Kidney epithelial cell (primary cell): ENCODE data around the gene MYCN. TPM values are rescaled to one million over a fixed set of nuclear protein-coding genes. Genes with fewer than 3 reads are reported as not detected.

Source experiments
- DNase-seq: peaks from one replicate; pipeline ENCODE4 v3.0.0-alpha.2; 2010; ENCODE audit warnings: low read depth
- H3K27me3 ChIP-seq: 2 replicates; pipeline ENCODE4 v1.6.0; 2011; ENCODE audit warnings: low read length; ENCODE audit not compliant: control insufficient read depth, insufficient read depth
- H3K36me3 ChIP-seq: 2 replicates; pipeline ENCODE4 v1.5.1; 2011; ENCODE audit warnings: low read length; ENCODE audit not compliant: control insufficient read depth, insufficient read depth
- H3K4me3 ChIP-seq: 2 replicates; pipeline ENCODE4 v1.5.1; 2011; ENCODE audit warnings: low read depth, mild to moderate bottlenecking, control low read depth, low read length
- CTCF ChIP-seq: IDR thresholded peaks from 2 replicates; pipeline ENCODE4 v1.5.1; 2011; ENCODE audit warnings: mild to moderate bottlenecking, moderate library complexity, low read length, control low read depth, inconsistent platforms; ENCODE audit not compliant: insufficient read depth, poor library complexity, severe bottlenecking
- total RNA-seq: library from RNA; depleted of rRNA; stranded (reverse); fragments of >200 nt; gene quantifications from 2 replicates; pipeline ENCODE4 v1.2.3, GENCODE V29; 2015

MYCN gene
- total RNA-seq, 1 donor from 2014 or later = 0.54 TPM

GRCh38 chr2:15969214-15969613 lies 28.9 kb downstream of the MYCN start:
- no peak for DNase-seq
- Histone ChIP-seq H3K27me3 (no peaks in the 10 kb centered on the region), H3K36me3 (no peaks in the 10 kb centered on the region), H3K4me3 (no peak overlapping the region)
- no peak for TF ChIP-seq CTCF

- Histone ChIP-seq H3K4me3 (no peak overlapping the region), H3K36me3 (no peaks in the 10 kb centered on the region), H3K27me3 (no peaks in the 10 kb centered on the region)
- no peak for TF ChIP-seq CTCF
- no peak for DNase-seq
These were observed 30.4 kb downstream of the MYCN start for GRCh38 chr2:15970701-15971100.

- no peak for TF ChIP-seq CTCF
- no peaks in the 10 kb centered on the region for H3K27me3 ChIP-seq
- no peak overlapping the region for H3K4me3 ChIP-seq
- DNase-seq = no peak
- no peaks in the 10 kb centered on the region for H3K36me3 ChIP-seq
These were observed 31.0 kb downstream of the MYCN start for GRCh38 chr2:15971351-15971750.

- H3K36me3 ChIP-seq = no peaks in the 10 kb centered on the region
- TF ChIP-seq CTCF = no peak
- no peak overlapping the region for H3K4me3 ChIP-seq
- no peaks in the 10 kb centered on the region for H3K27me3 ChIP-seq
- DNase-seq = no peak
These were observed 31.6 kb downstream of the MYCN start for GRCh38 chr2:15971831-15972522.

GRCh38 chr2:15973481-15974401 lies 33.4 kb downstream of the MYCN start:
- Histone ChIP-seq H3K27me3 (no peaks in the 10 kb centered on the region), H3K36me3 (no peaks in the 10 kb centered on the region), H3K4me3 (no peak overlapping the region)
- no peak for TF ChIP-seq CTCF
- DNase-seq = no peak
